OCI-M1 (cell line): Measurements from ENCODE around the gene STXBP1.
"Not testable (repeated sequence)": the region's sequence is repeated elsewhere in the genome, so short reads cannot be mapped to it uniquely, and the experiment has no call there.

Source experiments
- DNase-seq: peaks from one replicate; lab custom pipeline; 2025; lab: John Stamatoyannopoulos, UW

Gene STXBP1

DNA sequence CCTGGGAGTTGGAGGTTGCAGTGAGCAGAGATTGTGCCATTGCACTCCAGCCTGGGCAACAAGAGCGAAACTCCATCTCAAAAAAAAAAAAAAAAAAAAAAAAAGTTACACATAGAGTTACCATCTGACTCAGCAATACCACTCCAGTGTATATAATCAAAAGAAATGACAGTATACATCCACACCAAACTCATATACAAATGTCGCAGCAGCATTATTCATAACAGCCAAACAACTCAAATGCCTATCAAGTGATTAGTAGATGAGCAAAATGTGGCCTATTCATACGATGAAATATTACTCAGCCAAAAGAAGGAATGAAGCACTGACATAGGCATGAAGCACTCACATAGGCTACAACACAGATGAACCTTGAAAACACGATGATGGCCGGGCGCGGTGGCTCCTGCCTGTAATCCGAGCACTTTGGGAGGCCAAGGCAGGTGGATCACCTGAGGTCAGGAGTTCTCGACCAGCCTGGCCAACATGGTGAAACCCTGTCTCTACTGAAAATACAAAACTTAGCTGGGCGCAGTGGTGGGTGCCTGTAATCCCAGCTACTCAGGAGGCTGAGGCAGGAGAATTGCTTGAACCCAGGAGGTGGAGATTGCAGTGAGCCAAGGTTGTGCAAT, 9.4 kb downstream of the STXBP1 start:
- DNase-seq, result not testable (repeated sequence)

DNA sequence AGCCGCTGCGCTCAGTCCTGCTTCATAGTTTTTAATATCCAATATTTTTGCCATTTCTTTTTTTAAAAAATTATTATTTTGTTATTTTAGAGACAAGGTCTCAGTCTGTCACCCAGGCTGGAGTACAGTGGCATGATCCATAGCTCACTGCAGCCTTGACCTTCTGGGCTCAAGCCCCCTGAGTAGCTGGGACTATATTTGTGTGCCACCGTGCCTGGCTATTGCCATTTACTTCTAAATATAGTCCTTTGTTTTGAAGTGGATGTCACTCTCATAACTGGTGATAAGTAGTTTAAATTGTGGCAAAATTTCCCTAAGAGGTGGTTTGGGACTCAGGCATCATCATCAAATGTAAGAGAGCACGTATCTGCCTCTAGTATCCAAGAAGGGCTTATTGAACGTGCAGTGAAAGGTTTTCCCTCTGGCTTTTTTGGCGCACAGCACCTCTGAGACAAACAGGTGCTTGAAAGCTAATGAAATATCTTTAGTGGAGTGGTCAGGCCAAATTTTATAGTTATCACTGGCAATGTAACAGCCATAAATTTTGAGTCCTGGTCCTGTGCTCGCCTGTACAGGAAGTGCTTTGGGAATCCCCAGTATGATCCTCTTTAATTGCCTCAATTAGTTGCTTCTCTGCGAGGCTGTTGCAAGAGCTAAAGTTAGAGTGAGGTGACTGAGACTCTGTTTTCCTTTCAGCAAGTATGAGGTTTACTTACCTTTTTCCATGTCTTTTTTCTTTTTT, 14.8 kb downstream of the STXBP1 start:
- no peak for DNase-seq

DNA sequence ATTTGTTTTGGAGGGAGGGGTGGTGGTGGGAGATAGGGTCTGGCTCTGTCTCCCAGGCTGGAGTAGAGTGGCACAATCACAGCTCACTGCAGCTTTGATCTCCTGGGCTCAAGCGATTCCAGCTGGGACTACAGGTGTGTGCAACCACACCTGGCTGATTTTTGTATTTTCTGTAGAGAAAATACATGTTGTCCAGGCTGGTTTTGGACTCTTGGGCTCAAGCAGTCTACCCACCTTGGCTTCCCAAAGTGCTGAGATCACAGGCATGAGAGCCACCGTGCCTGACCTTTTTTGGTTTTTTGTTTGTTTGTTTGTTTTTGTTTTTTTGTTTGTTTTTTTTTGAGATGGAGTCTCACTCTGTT, 15.4 kb downstream of the STXBP1 start:
- no peak for DNase-seq

DNA sequence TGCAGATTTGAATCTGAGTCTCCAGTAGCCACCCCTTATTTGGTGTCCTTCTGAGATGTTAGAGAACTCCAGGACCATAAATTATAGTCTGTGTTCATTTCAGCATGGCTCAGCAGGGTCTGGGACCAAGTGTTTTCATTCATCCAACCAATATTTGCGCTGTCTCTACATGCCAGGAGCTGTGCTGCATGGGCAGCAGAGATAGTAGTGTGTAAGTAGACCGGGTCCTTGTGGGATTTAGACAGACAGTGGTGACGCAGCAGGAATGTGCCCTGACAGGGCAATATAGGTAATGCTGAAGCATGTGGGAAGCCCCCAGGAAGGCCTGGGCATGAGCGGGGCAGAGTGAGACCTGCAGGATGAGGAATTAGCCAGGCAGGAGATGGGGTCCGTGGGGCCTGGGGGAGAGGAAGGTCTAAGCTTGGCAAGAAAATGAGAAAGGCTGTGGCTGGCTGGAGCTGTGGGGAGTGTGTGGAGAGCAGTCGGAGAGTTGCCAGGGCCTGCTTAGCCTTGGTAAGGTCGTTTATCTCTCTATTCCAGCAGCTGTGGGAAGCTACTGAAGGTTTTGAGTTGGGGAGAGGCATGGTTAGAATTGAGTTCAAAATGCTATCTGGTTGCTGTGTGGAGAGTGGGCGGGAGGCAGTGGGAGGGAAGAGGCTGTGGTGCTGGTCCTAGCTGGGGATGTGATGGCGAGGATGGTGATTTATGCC, 16.8 kb downstream of the STXBP1 start:
- peak; percentile 77 for DNase-seq

DNA sequence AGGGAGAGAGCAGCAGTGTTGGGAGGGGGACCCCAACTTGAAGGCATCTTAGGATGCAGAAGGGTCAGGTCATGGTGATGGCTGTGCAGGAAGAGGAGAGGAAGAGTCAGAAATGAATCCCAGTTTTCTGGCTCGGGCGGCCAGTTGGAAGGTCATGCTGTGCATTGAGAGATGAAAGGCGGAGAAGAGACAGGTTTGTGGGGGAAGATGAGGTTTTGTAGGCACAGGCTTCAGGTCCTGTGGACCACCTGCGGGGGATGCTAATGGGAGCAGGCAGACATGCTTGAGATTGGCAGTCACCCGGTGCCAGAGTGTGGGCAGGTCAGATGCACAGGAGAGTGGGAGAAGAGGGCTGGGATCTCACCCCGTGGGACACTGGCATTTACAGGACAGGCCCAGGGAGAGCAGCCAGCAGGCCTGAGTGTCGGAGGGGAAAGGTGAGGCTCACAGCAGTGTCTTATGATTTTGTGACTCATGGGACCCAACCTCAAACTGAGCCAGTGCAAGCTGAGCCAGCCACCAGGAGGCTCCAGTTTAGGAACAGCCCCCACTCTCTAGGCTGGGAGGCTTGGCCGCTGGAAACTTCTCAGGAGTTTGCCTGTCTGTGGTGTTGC, 17.5 kb downstream of the STXBP1 start:
- no peak for DNase-seq

DNA sequence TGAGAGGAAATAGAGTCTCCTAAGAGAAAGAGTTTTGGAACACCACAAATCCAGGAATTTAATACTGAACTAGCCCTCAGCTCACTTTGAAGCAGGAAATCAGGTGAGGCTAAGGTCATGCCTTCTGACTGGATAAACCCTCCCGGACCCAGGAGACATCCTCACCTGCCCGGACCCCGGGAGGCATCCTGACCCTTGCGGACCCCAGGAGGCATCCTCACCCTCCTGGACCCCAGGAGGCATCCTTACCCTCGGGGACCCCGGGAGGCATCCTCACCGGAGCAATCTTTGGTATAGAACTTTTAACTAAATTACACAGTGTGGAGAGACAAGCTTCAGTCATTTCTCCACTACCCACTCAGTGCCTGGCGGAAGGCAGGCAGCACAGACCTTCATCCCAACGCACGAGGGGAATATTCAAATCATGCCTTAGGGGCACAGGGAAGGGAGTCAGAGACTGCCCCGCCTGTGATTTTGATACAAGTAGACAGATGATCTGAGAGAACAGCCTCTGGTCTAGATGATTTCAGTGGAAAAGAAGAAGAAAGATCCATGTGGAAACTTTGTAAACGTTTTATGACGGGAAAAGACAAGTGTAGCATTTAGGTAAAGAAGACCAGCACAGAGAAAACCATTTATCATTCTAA, 21.3 kb downstream of the STXBP1 start:
- DNase-seq, result no peak

DNA sequence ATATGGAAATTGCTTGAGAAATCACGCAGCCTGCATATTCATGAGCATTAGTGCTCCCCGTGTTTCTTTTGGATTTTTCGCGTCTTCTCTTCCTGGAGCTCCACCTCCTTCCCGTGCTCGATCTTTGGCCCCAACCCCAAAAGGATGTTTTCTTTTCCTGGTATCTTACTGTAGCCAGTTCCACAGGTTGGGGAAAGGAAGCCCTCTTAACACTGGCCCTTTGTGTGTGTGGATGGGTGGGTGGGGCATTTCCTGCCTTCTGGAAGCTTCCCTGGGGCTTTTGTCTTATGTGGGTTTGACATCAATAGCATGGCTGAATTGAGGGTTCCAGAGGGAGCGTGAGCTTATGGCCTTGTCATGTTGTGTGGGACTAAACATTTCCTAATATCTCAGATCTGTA, 21.9 kb downstream of the STXBP1 start:
- DNase-seq, result no peak

DNA sequence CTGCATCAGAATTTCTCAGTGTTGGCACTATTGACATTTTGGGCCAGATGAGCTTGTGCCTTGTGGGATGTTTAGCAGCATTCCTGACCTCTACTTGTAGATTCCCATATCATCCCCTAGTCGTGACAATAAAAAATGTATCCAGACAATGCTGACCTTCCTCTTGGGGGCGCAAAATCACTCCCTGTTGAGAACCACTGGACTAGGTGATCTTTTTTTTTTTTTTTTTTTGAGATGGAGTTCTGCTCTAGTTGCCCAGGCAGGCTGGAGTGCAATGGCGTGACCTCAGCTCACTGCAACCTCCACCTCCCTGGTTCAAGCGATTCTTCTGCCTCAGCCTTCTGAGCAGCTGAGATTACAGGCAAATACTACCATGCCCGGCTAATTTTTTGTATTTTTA, 22.6 kb downstream of the STXBP1 start:
- DNase-seq, result peak; percentile 63

DNA sequence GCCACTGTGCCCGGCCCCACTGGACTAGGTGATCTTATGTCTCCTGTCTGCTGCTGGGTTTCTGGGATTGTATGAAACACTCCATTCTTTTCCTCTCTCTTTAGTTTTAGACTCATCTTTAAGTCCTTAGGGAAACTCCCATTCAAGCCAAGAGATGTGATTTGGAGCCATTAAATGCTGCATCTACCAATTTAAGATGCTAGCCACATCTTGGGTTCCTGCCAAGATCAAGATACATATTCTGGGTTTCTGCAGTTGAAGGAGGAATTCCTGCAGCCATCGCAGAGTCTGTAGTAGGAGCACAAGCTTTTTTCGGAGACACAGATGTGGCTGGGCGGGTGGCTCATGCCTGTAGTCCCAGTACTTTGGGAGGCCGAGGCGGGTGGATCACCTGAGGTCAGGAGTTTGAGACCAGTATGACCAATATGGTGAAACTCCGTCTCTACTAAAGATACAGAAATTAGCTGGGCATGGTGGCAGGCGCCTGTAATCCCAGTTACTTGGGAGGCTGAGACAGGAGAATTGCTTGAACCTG, 23.2 kb downstream of the STXBP1 start:
- DNase-seq, result no peak

DNA sequence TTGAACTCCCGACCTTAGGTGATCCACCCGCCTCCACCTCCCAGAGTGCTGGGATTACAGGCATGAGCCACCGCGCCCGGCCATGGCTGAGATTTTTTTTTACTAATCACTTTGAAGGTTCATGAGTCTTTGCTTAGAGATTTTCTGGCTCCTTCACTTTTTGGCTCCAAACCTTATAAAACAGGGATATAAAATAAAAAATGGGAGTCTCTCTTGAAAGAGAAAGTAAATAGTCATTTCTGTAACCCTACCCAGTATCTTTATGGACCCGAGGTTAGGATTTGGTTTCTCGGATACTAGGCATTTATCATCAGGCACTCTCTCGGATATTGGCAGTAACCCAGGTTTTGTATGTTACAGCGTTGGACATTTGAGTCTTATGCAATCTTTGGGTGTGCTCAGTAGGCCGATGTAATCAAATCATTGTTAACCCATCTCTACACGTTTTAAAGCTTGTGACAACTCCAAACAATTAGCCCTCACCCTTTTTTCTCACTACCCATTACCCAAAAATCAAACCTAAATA, 25.3 kb downstream of the STXBP1 start:
- DNase-seq, result peak; percentile 78

DNA sequence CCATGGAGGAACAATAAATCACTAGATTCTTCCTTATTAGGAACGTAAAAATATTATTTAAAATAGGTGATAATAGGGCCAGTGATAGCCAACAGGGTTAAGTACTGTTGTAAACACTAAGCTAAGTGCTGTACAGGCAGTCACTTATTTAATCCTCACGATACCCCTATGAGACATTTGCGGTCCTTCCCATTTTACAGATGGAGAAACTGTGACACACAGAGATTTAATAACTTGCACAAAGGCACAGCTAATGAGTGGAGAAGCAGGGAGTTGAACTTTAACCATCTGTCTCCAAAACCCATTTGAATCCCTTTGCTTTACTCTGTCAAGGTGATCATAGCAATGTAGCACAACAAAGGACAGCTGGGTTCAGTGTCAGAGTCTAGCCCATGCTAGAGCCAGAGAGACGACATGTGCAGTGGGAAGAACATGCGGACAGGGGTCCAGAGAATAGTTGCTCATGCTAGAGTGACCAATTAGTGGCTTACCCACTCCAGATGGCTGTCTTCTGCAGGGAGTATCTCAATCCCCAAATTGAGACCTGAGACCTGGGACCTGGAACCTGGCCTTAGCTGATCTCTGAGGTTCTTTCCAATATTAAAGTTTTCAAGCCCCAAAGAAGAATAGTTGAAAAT, 28.9 kb downstream of the STXBP1 start:
- no peak for DNase-seq

DNA sequence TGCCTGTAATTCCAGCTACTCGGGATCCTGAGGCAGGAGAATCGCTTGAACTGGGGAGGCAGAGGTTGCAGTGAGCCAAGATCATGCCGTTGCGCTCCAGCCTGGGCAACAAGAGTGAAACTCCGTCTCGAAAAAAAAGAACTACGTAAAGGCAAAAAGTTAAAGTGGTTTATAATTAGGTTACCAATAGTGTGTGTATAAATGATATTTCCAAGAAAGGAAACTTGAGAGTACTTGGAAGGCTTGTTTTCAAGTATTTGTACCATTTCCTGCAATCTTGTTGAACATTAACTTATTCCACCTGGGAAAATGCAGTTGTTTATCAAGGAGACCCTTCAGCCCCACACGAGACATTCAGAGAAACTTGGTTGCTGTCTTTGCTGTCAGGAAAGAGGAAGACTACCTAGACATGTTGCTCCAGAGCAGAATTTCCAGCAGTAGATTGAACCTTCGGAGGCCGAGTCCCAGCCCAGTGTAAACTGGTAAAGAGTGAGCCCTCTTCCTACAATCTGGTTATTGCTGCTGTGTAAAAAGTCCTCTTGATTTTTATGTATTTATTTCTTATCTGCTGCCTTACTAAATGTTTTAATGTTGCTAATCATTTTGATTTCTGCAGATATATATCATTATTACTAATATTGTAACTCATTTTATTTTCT, 30.1 kb downstream of the STXBP1 start:
- DNase-seq, result no peak

DNA sequence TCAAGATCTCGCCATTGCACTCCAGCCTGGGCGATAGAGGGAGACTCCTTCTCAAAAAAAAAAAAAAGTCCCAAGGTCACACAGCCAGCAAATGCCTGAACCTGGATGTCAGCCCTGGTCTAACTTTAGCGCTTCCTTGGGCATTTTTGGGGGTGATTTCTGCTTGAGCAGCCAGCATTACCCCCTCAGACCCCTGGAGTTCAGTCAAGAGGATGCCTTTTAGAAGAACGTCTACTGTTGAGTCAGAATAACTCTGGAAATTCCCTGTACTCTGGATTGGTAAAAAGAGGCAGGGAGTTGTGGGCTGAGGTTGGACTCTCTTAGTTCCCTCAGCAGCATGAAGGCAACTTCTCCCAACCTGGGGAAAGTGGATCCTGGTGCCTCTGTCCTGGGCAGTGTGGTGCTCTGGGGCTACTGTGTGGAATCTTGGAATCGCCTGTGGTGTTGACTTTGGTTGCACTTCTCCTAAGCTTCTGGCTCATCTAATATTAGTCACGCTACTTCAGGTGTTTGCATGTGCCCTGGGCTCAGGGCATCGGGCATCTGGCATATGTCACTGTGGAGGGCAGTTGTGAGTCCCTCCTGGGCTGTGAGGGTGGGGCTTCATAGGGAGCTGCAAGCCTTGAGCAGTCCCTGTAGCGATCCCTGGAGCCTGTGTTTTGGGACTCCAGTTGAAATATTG, 32.2 kb downstream of the STXBP1 start:
- DNase-seq, result no peak

DNA sequence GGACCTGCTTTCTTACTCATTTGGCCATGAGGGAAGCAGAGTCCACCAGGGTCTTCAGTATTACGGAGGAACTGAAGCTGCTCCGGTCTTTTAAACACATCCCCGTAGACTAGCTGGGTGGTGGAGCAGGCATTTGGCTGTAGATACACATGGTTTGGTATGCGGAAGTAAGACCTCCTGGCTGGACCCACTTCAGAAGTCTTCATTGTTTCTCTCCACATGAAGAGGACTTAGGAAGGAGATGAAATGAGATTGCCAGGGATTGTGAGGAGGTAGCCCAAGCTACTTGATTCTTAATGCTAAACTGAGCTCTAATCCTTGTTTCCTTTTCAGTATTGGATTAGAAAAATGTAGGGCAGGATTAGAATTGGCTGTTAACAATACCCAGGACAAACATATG, 32.9 kb downstream of the STXBP1 start:
- DNase-seq, result no peak

DNA sequence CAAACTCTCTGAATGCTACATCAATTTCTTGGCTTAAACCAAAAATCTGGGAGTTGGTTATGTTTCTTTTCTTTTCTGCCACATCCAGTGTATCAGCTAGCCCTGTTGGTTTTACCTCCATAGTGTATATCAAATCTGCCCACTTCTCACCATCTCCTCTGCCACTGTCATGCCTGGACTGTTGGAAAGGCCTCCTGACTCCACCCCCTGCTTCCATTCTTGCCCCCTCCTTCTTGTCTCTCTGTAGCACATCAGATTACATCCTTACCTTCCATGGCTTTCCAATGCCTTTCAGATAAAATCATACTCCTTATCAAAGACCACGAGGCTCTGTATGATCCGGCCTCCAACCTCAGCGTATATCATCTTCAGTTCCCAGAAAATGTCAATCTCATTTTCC, 35.4 kb downstream of the STXBP1 start:
- no peak for DNase-seq

DNA sequence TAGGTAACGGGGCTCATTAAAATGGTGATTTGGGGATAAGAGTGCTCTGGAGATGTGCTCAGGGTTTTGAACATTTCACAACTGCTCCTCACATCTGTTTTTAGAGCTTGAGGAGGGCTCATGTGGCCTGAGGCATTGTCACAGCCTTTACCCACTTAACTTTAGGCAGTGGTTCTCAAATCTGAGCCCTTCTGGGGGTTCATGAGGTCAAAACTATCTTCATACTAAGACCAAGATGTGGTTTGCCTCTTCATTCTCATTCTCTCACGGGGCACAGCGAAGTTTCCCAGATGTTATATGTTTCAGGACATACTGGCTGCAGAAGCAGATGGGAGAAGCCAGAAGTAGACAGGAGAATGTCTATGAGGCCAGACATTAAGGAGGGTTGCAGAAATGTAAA, 38.4 kb downstream of the STXBP1 start:
- DNase-seq, result no peak

DNA sequence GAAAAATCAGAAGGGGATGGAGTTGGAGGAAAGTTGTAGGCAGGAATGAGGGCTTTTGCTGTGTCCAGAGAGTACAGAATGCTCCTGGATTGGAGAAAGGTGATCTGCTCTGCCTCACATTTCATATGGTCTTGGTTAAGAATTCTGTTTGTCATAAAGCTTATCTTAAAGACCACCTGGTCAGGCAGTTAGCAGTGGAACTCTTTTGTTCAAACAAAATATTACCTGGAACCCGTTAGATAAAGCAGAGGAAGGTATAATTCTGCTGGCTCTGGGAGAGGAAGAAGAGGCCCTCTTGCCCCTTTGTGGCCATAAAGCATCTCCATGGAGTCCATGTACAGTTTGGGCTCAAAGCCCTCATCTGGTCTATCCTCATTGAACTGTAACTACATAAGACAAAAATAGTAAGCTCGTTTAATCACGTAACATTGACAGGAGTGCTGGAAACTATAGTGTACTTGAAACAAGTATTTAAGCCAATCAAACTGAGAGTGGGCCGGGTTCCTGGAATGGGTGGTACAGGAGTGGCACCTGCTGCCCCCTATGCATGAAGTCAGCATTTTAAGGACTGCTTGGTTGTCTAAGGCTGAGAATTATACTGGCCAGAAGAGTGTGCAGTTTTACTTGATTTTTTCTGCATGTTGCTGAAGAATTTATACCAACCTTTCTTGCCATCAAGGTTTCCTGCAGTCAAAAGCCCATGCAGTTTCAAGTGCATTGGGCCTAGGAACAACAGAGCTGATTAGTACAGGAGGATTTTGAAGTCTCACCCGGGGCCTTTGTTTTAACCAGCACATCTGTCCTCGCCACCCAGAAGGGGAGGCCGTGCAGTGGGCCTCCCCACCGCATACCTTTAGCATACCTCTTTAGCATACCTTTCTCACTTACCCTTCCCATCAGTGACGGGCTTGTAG, 39.9 kb downstream of the STXBP1 start:
- DNase-seq, result no peak

DNA sequence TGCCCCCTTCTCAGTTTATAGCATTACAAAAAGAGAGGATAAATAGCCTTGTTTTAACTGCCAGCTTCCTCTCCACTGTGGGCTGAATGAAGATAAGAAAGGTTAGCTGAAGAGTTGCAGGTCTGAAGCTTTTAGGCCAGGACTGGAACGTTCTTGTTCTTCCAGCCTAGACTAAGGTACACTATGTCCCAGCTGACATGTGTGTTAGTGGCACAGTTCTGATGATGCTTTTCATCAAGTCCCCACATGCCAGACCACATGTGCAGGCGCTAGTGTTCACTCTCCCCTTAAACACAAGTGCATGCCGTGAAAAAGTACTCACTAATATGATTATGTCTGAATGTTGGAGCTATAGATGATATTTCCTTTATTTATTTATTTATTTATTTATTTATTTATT, 40.7 kb downstream of the STXBP1 start:
- DNase-seq, result no peak

DNA sequence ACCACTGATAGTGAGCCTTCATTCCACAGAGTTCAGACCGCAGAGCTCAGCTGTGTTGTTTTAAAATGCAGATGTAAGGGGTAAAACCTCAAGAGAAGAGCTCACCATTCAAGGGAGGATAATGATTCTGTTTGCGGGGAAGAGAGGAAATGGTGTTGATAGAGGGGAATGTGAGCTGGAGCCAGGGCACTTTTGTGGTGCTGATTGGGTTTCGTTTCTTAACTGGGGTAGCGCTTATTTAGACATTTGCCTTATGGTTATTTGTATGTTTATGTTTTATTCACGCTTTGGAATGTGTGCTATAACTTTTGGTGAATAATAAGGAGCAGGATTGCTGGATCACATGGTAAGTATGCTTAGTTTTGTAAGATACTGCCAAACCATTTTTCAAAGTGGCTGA, 42.5 kb downstream of the STXBP1 start:
- no peak for DNase-seq
